ENCODE measurements around the gene TPM1.

GRCh38 chr15:63029676-63030075 is 12.9 kb upstream of the TPM1 start:
- TF ChIP-seq CTCF (conservative IDR thresholded peaks at IDR 0.05), result no peak
- TF ChIP-seq EZH2 (IDR thresholded peaks at IDR 0.05; ENCODE audit: low read depth), result no peak

Data from PC-9 (cell line).